Stimulated activated CD4-positive, alpha-beta T cell treated with anti-CD3 and anti-CD28 coated beads, TNF-alpha, amount 100 ng/mL, for 24 hours (primary cell): ENCODE measurements around the gene TFPI.

Source experiments
- DNase-seq, 3 experiments: peaks; one replicate each; pipeline ENCODE4 v3.0.0-alpha.2; 2020; ENCODE audit warnings: low read depth in 3 of 3

The TFPI gene

DNA sequence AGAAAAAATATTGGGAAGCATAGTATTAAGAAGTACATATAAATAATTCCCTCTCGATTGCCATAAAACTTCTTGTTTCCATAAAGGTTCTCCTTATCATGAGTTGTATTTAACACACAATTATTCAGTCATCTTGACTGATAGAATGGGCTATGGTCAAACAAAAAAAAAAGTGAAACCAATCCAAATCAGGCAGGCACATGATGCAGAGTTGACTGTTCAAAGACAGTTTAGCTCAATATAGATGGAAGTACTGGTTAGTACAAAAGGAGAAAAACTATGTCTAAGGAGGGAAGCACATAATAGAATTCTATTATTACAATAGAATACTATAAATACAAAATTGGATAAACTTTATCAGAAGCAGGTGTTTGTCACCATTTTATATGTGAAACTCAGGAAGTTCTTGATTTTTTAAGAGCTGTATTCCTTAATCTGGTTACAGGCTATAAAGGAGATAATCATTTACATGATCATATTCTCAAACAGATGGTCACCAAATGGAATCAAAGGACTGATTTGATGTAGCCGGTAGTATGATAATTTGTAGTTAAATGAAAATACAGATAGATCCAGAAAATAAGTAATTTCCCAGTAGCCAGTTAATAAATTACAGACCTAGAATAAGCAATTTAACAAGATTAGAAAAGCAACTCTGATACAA lies 88.0 kb downstream of the TFPI start:
- no peak for DNase-seq

DNA sequence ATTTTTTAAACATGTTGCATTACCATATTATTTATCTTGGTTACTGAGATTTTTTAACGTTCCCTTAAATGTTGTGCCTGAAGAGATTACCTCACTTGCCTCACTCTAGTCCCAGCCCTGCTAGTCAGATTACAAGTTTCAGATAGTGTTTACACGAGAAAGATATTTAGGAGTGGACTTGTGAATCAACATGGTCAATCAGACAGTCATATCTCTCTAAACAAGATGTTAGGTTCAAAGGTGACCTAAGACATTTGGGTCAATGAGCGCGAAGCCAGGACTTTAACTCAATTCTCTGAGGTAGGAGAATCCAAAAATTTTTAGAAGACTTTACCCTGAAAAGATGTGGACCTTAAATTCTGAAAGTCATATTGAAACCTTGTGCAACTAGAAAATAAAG lies 91.4 kb downstream of the TFPI start:
- DNase-seq: no peak

DNA sequence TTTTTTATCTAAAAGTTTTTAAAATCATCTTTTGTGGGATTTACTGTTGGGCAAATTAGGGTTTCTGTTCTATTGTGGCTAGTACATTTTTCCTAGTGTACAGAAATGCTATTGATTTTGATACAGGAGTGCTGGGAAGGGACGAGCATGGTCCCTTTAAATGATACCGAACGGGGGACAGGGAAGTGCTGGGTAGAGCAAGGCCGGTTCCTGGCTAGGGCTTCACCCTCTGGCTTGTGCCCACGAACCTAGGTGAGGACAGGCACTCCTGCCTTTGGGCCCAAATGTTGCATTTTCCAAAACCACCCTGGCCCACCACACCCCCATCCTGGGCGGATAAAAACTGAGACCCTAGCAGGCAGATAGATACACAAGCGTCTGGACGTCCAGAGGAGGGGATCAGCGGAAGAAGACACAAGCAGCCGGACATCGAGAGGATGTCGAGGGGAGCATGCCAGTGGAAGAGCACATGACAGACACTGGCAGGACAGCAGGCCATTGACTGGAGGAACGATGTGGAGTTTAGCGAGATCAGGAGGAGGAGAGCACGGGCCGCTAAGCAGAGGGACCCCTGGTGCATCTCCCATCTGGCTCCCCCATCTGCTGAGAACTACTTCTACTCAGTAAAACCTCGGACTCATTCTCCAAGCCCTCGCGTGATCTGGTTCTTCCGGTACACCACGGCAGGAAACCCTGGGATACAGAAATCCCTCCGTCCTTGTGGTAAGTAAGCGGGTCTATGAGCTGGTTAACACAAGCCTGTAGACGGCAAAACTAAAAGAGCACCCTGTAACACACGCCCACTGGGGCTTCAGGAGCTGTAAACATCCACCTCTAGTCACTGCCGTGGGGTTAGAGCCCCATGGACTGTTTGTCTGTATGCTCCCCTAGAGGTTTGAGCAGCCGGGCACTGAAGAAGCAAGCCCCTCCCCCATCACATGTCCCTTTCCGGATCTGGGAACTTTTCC lies 92.7 kb downstream of the TFPI start:
- no peak for DNase-seq

DNA sequence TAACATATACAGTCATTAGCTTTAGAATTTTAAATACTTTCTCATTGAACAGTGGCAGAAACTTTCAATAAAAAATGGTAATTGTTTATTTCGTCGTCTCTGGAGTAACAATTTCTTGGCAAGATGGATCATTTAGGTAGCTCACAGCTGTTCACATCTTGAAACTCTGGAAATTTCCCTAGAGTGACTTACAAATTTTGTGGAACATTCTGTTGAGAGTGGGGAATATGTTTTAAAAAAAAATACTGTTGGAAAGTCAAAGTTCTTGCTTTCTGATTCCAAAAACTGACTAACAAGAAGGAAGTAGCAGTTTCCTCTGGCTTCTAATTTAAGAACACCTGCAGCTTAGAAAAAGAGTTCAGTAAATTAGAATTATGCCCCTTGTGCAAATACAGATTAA lies 95.0 kb downstream of the TFPI start:
- DNase-seq: no peak

DNA sequence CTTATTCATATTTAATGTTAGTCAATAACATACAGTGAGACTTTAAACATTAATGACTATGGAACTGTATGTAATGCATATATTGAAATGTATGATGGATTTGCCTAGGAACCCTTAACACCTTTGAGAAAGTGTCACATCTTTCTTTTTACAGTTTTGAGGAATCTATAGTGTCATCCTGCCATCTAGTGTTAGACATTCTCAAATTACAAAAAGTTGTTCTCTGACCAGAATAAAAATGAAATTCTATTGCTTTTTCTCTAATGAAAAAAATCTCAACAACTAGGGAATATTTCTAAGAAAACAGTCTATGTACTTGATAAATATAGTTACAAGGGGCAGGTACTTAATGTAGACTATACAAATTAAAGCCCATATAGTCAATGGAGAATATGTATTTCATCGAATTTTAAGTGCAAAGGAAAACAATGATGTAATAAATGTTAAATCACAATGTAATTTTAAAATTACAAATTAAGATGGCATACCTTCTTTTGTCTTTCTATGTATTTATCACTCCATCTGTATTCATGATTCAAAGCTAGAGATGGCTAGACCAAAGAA lies 101.1 kb downstream of the TFPI start:
- no peak for DNase-seq

DNA sequence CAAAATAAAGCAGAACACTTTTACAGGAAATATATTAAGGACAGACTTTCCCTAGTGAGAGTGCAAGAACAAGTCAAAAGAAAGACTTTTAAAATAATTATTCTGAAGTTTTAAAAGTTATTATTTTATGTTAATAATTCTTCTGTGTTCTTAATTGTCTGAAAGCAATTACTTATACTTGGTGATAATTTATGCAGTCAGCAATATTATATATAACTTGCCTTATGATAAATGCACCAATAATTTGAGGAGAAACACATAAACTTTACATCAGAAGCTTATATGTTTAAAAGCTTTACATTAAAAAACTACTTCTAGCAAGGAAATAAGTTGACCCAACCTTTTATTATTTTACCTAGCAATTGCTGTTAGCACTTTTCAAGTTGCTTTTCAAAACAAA lies 102.7 kb downstream of the TFPI start:
- no peak for DNase-seq

DNA sequence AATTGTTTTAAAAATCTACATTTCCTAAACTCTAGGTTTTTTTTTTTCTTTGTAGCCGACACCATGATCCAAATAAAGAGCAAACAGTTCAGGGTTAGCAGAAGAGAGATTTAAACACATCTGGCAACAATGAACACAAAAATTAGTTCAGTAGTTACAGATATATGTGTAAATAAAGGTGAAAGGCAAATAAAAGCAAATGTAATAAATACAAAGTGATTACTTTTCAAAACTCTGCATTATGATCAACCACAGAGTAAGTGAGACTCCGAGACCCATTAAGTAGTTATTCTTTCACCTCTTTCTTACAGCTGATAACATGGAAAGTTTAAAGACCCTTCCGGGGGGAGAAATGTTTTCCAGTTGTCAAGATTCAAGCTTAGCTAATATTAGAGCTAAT lies 106.9 kb downstream of the TFPI start:
- no peak for DNase-seq

DNA sequence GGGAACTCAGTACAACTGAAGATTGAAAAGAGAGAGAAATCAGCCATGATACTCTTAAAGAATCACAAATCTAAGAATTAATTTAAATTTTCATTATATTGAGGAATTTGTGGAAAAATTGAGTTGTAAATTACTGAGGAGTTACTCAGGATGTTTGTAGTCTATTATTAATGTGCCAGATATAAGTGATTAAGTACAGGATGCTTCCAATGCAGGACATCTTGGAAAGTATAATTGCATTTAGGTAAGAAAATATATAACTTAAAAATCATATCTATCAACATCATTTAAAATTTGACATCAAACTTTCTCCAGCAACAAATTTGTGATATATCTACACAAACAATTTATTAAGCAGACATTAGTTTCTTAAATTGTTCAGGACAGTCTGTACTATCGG lies 107.5 kb downstream of the TFPI start:
- no peak for DNase-seq

DNA sequence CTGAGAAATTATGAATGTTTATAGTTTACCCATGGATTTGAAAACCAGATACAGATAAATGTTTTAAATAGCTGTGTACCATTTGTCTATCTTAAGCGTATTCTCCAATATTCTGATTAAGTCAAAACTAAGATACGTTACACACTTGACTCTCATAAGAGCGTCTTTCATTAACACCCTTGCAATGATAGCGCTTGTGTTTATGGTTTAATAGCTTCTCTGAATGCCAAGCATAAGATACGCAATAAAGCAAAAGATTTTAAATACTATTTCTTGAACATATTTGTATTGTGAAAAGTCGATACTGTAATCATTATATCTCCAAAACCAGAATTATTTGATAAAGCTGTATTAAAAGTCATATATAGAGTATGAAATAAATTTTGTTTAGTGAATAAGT lies 109.2 kb downstream of the TFPI start:
- DNase-seq: no peak

DNA sequence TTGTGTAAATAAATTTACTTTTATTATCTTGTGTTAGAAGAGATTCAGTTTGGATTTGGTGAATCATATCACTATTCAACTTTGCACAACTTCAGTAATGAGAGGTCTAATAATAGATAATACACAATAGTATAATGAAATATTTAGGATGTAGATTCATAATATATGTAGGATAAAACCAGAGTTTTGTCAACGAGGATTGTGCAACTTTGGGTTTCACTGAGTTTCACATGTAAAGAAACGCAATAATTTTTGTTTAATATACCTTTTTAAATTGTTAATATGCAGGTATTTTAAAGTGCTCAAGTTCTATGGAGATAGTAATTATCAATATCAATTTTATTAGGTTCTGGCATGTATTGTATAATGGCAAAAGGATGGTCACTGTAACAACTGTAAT lies 111.5 kb downstream of the TFPI start:
- DNase-seq: no peak

DNA sequence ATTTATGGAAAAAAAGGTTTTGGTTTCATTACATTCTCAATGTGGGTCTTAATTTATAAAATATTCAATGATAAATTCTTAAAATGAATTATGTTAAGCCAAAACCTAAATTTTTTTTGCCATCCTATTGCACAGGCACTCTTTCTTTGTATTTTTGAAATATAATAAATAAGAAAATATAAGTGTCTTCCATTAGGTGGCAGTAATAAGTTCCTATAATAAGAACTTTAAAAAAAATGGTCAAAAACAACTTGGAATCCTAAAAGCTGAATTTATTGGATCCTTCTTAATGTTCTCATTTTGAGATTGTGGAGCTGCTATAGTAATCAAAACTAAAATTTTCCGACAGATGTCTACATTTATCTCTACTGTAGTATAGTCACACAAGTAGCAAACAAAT lies 111.9 kb downstream of the TFPI start:
- DNase-seq: no peak

DNA sequence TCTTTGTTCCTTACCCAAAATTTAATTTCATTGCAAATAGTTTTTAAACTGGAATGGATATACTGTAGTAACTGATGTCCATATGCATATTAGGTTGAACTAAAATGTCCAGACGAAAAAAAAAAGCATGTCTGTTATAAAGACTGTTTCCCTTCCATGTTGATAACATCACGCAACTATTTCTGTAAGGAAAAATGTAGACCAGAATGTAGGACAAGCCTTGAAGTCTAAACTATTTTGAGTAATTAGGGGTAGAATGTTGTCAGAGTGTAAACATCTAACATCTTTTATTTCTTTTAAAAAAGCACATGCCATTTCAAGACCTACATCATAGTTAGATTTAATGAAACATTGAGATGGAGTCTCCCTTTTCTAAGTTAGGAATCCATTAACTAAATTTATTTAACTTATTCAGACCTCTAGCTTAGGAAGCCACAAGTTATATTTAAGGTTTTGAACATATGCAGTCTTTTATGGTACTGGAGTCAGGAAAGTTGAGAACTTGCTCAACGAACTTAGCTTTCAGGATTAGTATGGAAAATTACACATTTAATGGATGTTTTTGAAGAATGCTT lies 114.0 kb downstream of the TFPI start:
- DNase-seq: no peak

DNA sequence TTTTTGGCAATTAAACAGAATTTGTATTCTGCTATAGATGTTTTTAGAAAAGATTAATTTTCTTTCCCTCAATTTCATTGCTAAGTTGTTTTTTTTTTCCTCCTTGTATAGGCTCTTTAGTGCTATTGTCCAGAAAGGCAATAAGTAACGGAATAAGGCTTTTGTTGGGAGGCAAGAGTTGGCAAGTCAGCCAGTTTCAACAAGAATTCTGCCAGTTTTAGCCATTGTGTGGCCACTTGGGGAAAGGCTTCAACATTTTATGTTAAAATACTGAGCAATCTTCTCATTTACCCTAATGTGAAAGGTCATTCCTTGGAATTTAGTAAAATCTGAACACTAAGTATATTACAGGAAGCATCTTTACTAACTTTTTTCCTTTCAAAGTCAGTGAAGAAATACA lies 115.8 kb downstream of the TFPI start:
- no peak for DNase-seq

DNA sequence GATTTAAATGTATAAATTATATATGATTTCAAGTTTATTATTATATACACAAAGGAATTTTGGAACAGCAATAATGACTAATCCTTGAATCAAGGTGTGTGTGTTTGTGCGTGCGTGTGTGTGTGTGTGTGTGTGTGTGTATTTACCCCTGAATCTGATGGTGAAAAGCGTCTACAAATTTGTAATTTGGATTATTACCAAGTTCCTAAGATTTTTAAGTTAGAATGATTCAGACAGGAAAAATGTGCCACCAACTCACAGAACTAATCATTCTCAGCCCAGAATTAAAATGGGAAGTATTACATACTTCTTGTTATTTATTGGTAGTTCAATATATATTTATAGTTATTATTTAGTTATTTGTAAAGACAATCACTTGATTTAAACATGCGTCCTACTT lies 118.5 kb downstream of the TFPI start:
- no peak for DNase-seq

DNA sequence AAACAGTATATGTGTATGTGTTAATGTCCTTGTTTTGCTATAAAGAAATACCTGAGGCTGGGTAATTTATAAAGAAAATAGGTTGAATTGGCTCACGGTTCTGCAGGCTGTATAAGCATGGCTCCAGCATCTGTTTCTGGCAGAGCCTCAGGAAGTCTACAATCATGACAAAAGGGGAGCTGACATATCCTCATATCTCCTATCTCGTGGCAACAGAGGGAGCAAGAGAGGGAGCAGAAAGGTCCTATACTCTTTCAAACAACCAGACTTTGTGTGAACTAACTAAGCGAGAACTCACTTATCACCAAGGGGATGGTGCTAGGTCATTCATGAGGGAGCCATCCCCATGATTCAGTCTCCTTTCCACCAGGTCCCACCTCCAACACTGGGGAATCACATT lies 119.2 kb downstream of the TFPI start:
- DNase-seq: no peak

DNA sequence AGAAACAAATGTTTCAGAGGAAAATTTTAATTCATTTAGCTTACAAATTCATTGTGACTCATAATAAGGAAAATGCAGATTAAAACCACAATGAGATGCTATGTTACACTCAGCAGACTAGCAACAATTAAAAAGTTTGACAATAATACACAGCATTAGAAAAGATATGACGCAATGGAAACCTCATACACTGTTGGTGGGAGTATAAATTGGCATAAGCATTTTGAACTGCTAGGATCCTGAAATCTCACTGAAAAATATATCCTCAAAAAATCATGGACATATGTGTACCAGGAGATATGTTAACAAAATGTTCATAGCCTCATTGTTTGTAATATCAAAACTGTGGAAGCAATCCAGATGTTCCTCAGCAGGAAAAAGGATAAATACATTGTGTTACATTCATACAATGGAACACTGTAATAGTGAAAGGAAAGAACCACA lies 119.9 kb downstream of the TFPI start:
- DNase-seq: no peak

DNA sequence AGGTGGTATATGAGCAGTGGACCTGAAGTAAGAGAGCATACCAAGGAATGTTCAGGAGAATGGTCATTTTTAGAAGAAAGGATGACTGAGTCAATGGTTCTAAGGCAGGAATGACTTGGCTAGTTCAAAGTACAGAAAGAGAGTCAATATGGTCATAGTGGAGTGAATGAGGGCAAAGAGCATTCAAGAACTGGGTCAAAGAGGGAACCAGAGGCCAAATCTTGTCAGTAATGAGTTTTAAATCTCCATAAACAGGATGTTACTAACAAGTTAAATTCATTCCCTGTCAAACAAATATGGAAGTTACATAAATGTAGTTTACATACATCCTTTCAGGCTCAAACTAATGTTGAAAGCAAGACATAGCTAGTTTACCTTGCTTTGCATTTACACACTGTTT lies 122.3 kb downstream of the TFPI start:
- no peak for DNase-seq

DNA sequence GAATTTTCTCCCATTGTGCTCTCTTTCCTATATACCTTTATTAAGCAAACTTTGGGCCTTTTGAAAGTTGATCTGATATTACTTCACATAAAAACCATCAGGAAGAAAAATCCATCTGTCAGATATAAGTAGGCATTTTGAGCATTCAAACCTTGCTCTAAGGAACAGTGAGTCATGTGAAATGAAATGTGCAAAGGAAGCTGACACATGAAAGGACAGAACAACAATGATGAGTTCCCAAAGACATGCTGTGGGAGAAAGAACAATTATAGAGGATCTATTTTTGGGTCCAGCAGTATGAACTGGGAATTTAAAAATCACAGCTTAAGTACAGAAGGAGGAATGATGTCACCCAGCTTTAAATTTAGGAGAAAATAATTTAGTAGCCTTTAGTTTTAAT lies 124.2 kb downstream of the TFPI start:
- DNase-seq: no peak

DNA sequence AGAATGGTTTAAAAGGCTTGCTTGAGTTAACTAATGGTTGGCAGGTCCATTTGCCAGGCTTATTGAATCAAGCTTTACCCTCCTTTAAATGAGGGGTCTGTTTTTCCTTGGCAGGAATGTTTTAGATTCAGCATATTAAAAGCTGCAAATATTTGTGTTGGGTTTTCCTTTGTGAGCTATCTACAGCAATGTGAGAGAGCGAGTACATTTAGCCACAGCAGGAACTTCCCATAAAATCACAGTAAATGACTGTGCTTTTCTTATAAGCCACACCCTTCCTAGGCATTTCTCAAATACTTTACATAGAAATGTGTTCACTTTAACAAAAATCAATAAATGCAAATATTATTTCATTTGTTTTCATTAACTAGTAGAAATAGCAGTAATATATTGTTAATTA lies 130.1 kb downstream of the TFPI start:
- no peak for DNase-seq

DNA sequence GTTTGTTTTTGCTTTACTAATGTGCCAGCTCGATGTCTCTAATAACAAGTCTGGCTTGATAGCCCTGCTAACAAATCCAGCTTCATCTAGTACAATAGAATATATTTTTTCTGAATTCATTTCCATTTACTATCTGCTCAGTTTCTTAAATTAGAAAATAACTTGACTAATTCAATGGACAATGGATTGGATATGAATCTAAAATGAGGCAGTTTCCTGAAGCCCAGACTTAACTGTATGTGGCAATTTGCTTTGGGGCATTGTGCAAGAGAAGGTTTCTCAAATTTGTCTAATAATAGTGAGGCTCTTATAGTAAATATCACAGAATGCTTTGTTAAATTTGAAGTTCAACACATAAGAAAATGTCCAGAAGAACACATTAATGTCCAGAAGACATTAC lies 132.0 kb downstream of the TFPI start:
- DNase-seq: no peak

DNA sequence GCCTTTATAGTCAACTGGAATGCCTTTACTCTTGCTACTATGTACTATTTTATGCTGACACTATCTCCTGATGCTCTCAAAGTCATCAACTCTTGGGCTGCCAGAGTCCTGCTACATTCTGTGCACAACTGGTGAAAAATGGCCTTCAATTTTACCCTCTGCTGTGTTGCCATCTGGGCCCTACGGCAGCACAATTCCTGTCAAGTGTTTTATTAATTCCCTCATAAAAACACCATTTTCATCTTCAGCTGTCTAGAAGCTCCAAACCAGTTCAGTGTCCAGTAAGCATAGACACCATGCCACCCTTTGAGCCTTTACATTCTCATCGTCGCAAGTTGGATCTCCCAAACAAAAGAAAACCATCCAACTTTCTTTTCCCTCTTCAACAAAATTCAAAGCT lies 132.7 kb downstream of the TFPI start:
- no peak for DNase-seq

DNA sequence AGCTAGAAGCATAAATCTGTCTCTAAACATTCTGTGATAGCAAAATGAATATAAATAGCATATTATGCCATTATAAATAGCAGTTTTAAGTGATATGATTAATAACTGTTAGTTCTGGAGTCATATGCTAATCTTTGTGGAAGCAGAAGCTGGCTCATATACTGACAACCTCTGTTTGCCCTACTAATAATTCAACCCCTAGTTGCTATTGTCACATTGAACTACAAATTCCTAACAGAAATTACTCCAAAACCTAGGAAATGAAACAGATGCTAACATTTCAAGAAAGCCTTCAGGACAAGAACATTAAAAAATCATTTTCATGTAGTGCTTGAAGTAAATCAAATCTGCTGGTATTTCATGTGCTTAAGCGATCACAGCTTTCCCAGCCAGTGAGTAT lies 134.4 kb downstream of the TFPI start:
- DNase-seq: no peak

DNA sequence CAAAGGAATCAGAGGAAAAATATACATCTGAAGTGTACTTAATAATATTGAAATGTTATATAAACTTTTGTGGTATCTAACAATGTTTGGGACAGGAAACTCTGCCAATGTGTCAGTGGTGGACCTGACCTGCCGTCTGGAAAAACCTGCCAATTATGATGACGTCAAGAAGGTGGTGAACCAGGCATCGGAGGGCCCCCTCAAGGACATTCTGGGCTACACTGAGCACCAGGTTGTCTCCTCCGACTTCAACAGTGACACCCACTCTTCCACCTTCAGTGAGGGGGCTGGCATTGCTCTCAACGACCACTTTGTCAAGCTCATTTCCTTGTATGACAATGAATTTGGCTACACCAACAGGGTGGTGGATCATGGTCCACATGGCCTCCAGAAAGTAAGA lies 138.8 kb downstream of the TFPI start:
- no peak for DNase-seq
